Measurements from ENCODE around the gene KLHL15.

- TF ChIP-seq CTCF (conservative IDR thresholded peaks at IDR 0.05; ENCODE audit: low read length) (no peak), EZH2phosphoT487 (IDR thresholded peaks at IDR 0.05; ENCODE audit: borderline replicate concordance) (no peak)
These were observed 9.3 kb downstream of the KLHL15 start for GRCh38 chrX:24017674-24018073.

All from Loucy (cell line).